HepG2 (cell line): ENCODE results near the gene ZNF628. TPM values are rescaled to one million over a fixed set of nuclear protein-coding genes. Genes with fewer than 3 reads are reported as not detected.
A peak's percentile ranks its signal among the peaks of the same experiment; 100 is the strongest.

Source experiments
- DDIT3 ChIP-seq: sonication (generic); formaldehyde crosslinking; IDR thresholded peaks from 2 replicates; pipeline ENCODE4 v1.4.0; 2020; ENCODE audit warnings: mild to moderate bottlenecking, missing genetic modification reagents
- DZIP1 ChIP-seq: sonication (generic); formaldehyde crosslinking; IDR thresholded peaks from 2 replicates; pipeline ENCODE4 v1.5.0; 2020; ENCODE audit warnings: mild to moderate bottlenecking, missing genetic modification reagents
- HCFC1 ChIP-seq: fragments of 150-350 bp; IDR thresholded peaks from 2 replicates; pipeline ENCODE4 v1.6.1; 2014; ENCODE audit warnings: low read depth, low read length
- KDM2A ChIP-seq: sonication (generic); formaldehyde crosslinking; IDR thresholded peaks from 2 replicates; pipeline ENCODE4 v1.4.0; 2020; ENCODE audit warnings: low read depth, missing genetic modification reagents, borderline replicate concordance
- KLF11 ChIP-seq: IDR thresholded peaks from 2 replicates; pipeline ENCODE4 v1.6.1; 2016; ENCODE audit warnings: missing compliant biosample characterization
- MBD4 ChIP-seq: IDR thresholded peaks from 2 replicates; pipeline ENCODE4 v1.6.1; 2012; ENCODE audit warnings: low read length, inconsistent platforms, borderline replicate concordance
- NFE2 ChIP-seq: sonication (generic); formaldehyde crosslinking; IDR thresholded peaks from 2 replicates; pipeline ENCODE4 v1.4.0; 2020; ENCODE audit warnings: missing genetic modification reagents
- SRF ChIP-seq: IDR thresholded peaks from 2 replicates; pipeline ENCODE4 v1.6.1; 2011; ENCODE audit warnings: mild to moderate bottlenecking, low read depth, low read length, moderate library complexity
- SRSF9 ChIP-seq: fragments of 200-400 bp; formaldehyde crosslinking; IDR thresholded peaks from 2 replicates; pipeline ENCODE4 v1.6.1; 2018; ENCODE audit warnings: borderline replicate concordance, mild to moderate bottlenecking, low read depth, low read length; ENCODE audit not compliant: insufficient read depth, poor library complexity, severe bottlenecking
- THAP9 ChIP-seq: sonication (generic); formaldehyde crosslinking; IDR thresholded peaks from 2 replicates; pipeline ENCODE4; 2020; ENCODE audit warnings: missing genetic modification reagents, mild to moderate bottlenecking, borderline replicate concordance
- ZBTB7A ChIP-seq: sonication (generic); formaldehyde crosslinking; IDR thresholded peaks from 2 replicates; pipeline ENCODE4 v1.8.0; 2022; ENCODE audit warnings: mild to moderate bottlenecking, missing genetic modification reagents
- ZBTB7B ChIP-seq: sonication (generic); formaldehyde crosslinking; IDR thresholded peaks from 2 replicates; pipeline ENCODE4 v1.4.0; 2020; ENCODE audit warnings: missing genetic modification reagents
- ZNF572 ChIP-seq: sonication (generic); formaldehyde crosslinking; IDR thresholded peaks from 2 replicates; pipeline ENCODE4 v1.5.1; 2020; ENCODE audit warnings: mild to moderate bottlenecking, missing genetic modification reagents
- ZNF576 ChIP-seq: sonication (generic); formaldehyde crosslinking; IDR thresholded peaks from 2 replicates; pipeline ENCODE4 v1.4.0; 2020; ENCODE audit warnings: mild to moderate bottlenecking, missing genetic modification reagents
- ZNF646 ChIP-seq: sonication (generic); formaldehyde crosslinking; IDR thresholded peaks from 2 replicates; pipeline ENCODE4 v1.9.0; 2021; ENCODE audit warnings: mild to moderate bottlenecking, missing genetic modification reagents
- ZNF776 ChIP-seq: sonication (generic); formaldehyde crosslinking; IDR thresholded peaks from 2 replicates; pipeline ENCODE4 v1.4.0; 2020; ENCODE audit warnings: mild to moderate bottlenecking, missing genetic modification reagents
- polyA plus RNA-seq, 8 experiments: library from polyadenylated mRNA; depleted of rRNA in 3 of 8; stranded (reverse) in 7 of 8; unstranded in 1 of 8; fragments of >200 nt; fragmentation: Illumina TruSeq in 4 of 8; extraction: Trizol in 4 of 8; gene quantifications; 2 replicates each; pipeline versions ENCODE4 v1.2.1 to v1.2.3, GENCODE V29; 2011 to 2016; ENCODE audit warnings: low read depth in 4 of 8, missing spikeins in 1 of 8, mixed read lengths in 1 of 8; ENCODE audit not compliant: insufficient read depth in 1 of 8
- total RNA-seq, 5 experiments: library from RNA; depleted of rRNA; stranded (reverse); fragments of >200 nt; fragmentation: Illumina TruSeq; extraction: Trizol; gene quantifications; 2 replicates each; pipeline ENCODE4 v1.2.3, GENCODE V29; 2016; ENCODE audit warnings: low read depth in 1 of 5

ZNF628 gene
- total and polyA plus RNA-seq, 2 of the 13 experiments (the other 11 are each of a cell fraction or from before 2014, with no cell fraction given) = 0.54 to 1.2 TPM

- TF ChIP-seq DZIP1 (CRISPR knock-in tag) (no peak), KDM2A (peak; percentile 80), KLF11 (no peak), THAP9 (no peak), DDIT3 (CRISPR knock-in tag) (no peak), SRF (no peak), ZNF576 (CRISPR knock-in tag) (no peak), ZBTB7A (CRISPR knock-in tag) (0 out of 2 replicates have a peak, but pooled peaks have one; percentile 43), HCFC1 (no peak), MBD4 (no peak), ZNF572 (CRISPR knock-in tag) (no peak), ZNF646 (no peak), SRSF9 (no peak), ZNF776 (CRISPR knock-in tag) (no peak), ZBTB7B (CRISPR knock-in tag) (peak; percentile 49; the same call in 1 of the 2 replicates), NFE2 (CRISPR knock-in tag) (no peak)
Observed at GRCh38 chr19:55467236-55468053, 9.0 kb upstream of the ZNF628 start (continued).
